HepG2 (cell line): ENCODE results near the gene LLGL2. TPM values are rescaled to one million over a fixed set of nuclear protein-coding genes. Genes with fewer than 3 reads are reported as not detected.

Experiments
- ESRRA ChIP-seq: sonication (generic); formaldehyde crosslinking; IDR thresholded peaks from 2 replicates; pipeline ENCODE4 v1.5.1; 2020; ENCODE audit warnings: mild to moderate bottlenecking, low read depth, missing genetic modification reagents
- FOSL2 ChIP-seq: sonication (generic); formaldehyde crosslinking; IDR thresholded peaks from 2 replicates; pipeline ENCODE4 v1.4.0; 2020; ENCODE audit warnings: missing genetic modification reagents
- MYPOP ChIP-seq: sonication (generic); formaldehyde crosslinking; IDR thresholded peaks from 2 replicates; pipeline ENCODE4 v1.8.1; 2023; ENCODE audit warnings: mild to moderate bottlenecking, moderate library complexity, missing genetic modification reagents
- NR0B2 ChIP-seq: sonication (generic); formaldehyde crosslinking; IDR thresholded peaks from 2 replicates; pipeline ENCODE4 v1.4.0; 2020; ENCODE audit warnings: mild to moderate bottlenecking, missing genetic modification reagents
- RAD51 ChIP-seq: fragments of 450-650 bp; IDR thresholded peaks from 2 replicates; pipeline ENCODE4 v1.6.1; 2016; ENCODE audit warnings: borderline replicate concordance
- RARG ChIP-seq: sonication (generic); formaldehyde crosslinking; IDR thresholded peaks from 2 replicates; pipeline ENCODE4 v1.4.0; 2020; ENCODE audit warnings: low read depth, mild to moderate bottlenecking, missing genetic modification reagents
- REPIN1 ChIP-seq: sonication (generic); formaldehyde crosslinking; IDR thresholded peaks from 2 replicates; pipeline ENCODE4 v1.8.0; 2022; ENCODE audit warnings: missing genetic modification reagents, low read depth, mild to moderate bottlenecking, borderline replicate concordance
- RFXAP ChIP-seq: sonication (generic); formaldehyde crosslinking; IDR thresholded peaks from 2 replicates; pipeline ENCODE4 v1.4.0; 2020; ENCODE audit warnings: missing genetic modification reagents, borderline replicate concordance
- SIX4 ChIP-seq: sonication (generic); formaldehyde crosslinking; IDR thresholded peaks from 2 replicates; pipeline ENCODE4 v1.4.0; 2020; ENCODE audit warnings: missing genetic modification reagents
- SPEN ChIP-seq: sonication (generic); formaldehyde crosslinking; IDR thresholded peaks from 2 replicates; pipeline ENCODE4 v1.5.1; 2020; ENCODE audit warnings: low read depth, mild to moderate bottlenecking, missing genetic modification reagents
- YY1 ChIP-seq: IDR thresholded peaks from 2 replicates; pipeline ENCODE4 v1.6.1; 2011; ENCODE audit warnings: low read length, low read depth, moderate library complexity, mild to moderate bottlenecking; ENCODE audit not compliant: insufficient read depth, insufficient replicate concordance
- ZBTB1 ChIP-seq: sonication (generic); formaldehyde crosslinking; IDR thresholded peaks from 2 replicates; pipeline ENCODE4 v1.4.0; 2020; ENCODE audit warnings: missing genetic modification reagents, borderline replicate concordance
- ZBTB34 ChIP-seq: sonication (generic); formaldehyde crosslinking; IDR thresholded peaks from 2 replicates; pipeline ENCODE4 v1.8.0; 2022; ENCODE audit warnings: mild to moderate bottlenecking, missing genetic modification reagents
- ZNF180 ChIP-seq: sonication (generic); formaldehyde crosslinking; IDR thresholded peaks from 2 replicates; pipeline ENCODE4 v1.4.0; 2020; ENCODE audit warnings: low read depth, missing genetic modification reagents, borderline replicate concordance
- ZNF264 ChIP-seq: sonication (generic); formaldehyde crosslinking; IDR thresholded peaks from 2 replicates; pipeline ENCODE4 v1.4.0; 2020; ENCODE audit warnings: missing genetic modification reagents
- ZNF326 ChIP-seq: sonication (generic); formaldehyde crosslinking; IDR thresholded peaks from 2 replicates; pipeline ENCODE4 v1.4.0; 2020; ENCODE audit warnings: missing genetic modification reagents, borderline replicate concordance
- ZNF609 ChIP-seq: sonication (generic); formaldehyde crosslinking; IDR thresholded peaks from 2 replicates; pipeline ENCODE4 v1.4.0; 2020; ENCODE audit warnings: mild to moderate bottlenecking, missing genetic modification reagents, borderline replicate concordance
- ZNF615 ChIP-seq: sonication (generic); formaldehyde crosslinking; IDR thresholded peaks from 2 replicates; pipeline ENCODE4 v1.5.0; 2020; ENCODE audit warnings: mild to moderate bottlenecking, missing genetic modification reagents, borderline replicate concordance
- ZNF660 ChIP-seq: sonication (generic); formaldehyde crosslinking; IDR thresholded peaks from 2 replicates; pipeline ENCODE4 v1.5.1; 2020; ENCODE audit warnings: mild to moderate bottlenecking, low read depth, missing genetic modification reagents, borderline replicate concordance
- ZNF883 ChIP-seq: sonication (generic); formaldehyde crosslinking; IDR thresholded peaks from 2 replicates; pipeline ENCODE4 v1.5.1; 2020; ENCODE audit warnings: mild to moderate bottlenecking, missing genetic modification reagents; ENCODE audit errors: not compliant biosample characterization
- polyA plus RNA-seq, 8 experiments: library from polyadenylated mRNA; depleted of rRNA in 3 of 8; stranded (reverse) in 7 of 8; unstranded in 1 of 8; fragments of >200 nt; fragmentation: Illumina TruSeq in 4 of 8; extraction: Trizol in 4 of 8; gene quantifications; 2 replicates each; pipeline versions ENCODE4 v1.2.1 to v1.2.3, GENCODE V29; 2011 to 2016; ENCODE audit warnings: low read depth in 4 of 8, missing spikeins in 1 of 8, mixed read lengths in 1 of 8; ENCODE audit not compliant: insufficient read depth in 1 of 8
- total RNA-seq, 5 experiments: library from RNA; depleted of rRNA; stranded (reverse); fragments of >200 nt; fragmentation: Illumina TruSeq; extraction: Trizol; gene quantifications; 2 replicates each; pipeline ENCODE4 v1.2.3, GENCODE V29; 2016; ENCODE audit warnings: low read depth in 1 of 5

The LLGL2 gene
- total and polyA plus RNA-seq, 2 of the 13 experiments (the other 11 are each of a cell fraction or from before 2014, with no cell fraction given) = 83.0 to 86.7 TPM

- TF ChIP-seq SIX4 (CRISPR knock-in tag) = 0 out of 2 replicates have a peak, but pooled peaks have one; percentile 48
- TF ChIP-seq ZNF264 (CRISPR knock-in tag) = no peak; the same call in 1 of the 2 replicates
- peak; percentile 80 for TF ChIP-seq ZNF609 (CRISPR knock-in tag)
- TF ChIP-seq RARG (CRISPR knock-in tag) = no peak
- peak; percentile 80; the same call in 1 of the 2 replicates for TF ChIP-seq MYPOP
- no peak for TF ChIP-seq SPEN (CRISPR knock-in tag)
- no peak for TF ChIP-seq RAD51
- TF ChIP-seq FOSL2 (CRISPR knock-in tag) = peak; percentile 52
- TF ChIP-seq ESRRA (CRISPR knock-in tag) = no peak
- no peak for TF ChIP-seq REPIN1
- no peak for TF ChIP-seq ZBTB1 (CRISPR knock-in tag)
- TF ChIP-seq ZNF615 (CRISPR knock-in tag) = no peak
- TF ChIP-seq ZNF326 (CRISPR knock-in tag) = no peak
- TF ChIP-seq ZNF883 (CRISPR knock-in tag) = no peak
- no peak for TF ChIP-seq NR0B2 (CRISPR knock-in tag)
- TF ChIP-seq RFXAP (CRISPR knock-in tag) = 0 out of 2 replicates have a peak, but pooled peaks have one; percentile 37
- no peak for TF ChIP-seq ZBTB34 (CRISPR knock-in tag)
- no peak for TF ChIP-seq ZNF660 (CRISPR knock-in tag)
- no peak for TF ChIP-seq YY1
- no peak for TF ChIP-seq ZNF180 (CRISPR knock-in tag)
Measured at GRCh38 chr17:75552425-75553294, 27.2 kb downstream of the LLGL2 start (continued).
